Esophagus squamous epithelium (tissue), 4 donors: ENCODE data around the gene SPTAN1.

Source experiments
- POLR2A ChIP-seq, 4 donors: fragments of 450-650 bp; IDR thresholded peaks; one replicate each; pipeline ENCODE4 v1.6.1; 2017; ENCODE audit warnings: antibody characterized with exemption in 4 of 4, mild to moderate bottlenecking in 4 of 4, moderate library complexity in 3 of 4
- TF ChIP-seq, protein P1 (sequence below), 6 experiments: fragments of 450-650 bp in 4 of 6; fragments of 200-600 bp in 2 of 6; sonication (generic) in 2 of 6; IDR thresholded peaks; one replicate each; pipeline ENCODE4 v1.5.1; 2016 to 2019; ENCODE audit warnings: antibody characterized with exemption in 6 of 6, mild to moderate bottlenecking in 4 of 6, moderate library complexity in 4 of 6

DNA sequence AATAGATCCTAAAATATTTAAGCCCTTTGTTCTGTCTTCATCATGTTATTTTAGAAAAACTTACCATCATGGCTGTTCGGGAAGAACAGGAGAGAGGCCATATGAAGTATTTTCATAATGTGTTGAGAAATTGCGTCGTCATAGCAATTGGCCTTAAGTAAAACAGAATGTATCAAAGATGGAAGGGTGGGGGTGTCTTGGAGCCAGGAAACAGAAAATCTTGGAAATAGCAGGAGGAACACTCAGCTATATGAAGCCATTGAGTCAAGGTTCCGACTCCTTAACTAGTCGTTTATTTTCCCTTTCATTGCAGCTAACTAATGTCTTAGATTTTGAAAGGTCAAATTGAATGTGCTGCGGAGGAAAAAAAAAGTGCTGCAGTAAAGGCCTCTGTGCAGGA lies 1.3 kb downstream of the SPTAN1 start:
- TF ChIP-seq POLR2A (IDR thresholded peaks at IDR 0.05), result no peak
- TF ChIP-seq, protein P1, sequence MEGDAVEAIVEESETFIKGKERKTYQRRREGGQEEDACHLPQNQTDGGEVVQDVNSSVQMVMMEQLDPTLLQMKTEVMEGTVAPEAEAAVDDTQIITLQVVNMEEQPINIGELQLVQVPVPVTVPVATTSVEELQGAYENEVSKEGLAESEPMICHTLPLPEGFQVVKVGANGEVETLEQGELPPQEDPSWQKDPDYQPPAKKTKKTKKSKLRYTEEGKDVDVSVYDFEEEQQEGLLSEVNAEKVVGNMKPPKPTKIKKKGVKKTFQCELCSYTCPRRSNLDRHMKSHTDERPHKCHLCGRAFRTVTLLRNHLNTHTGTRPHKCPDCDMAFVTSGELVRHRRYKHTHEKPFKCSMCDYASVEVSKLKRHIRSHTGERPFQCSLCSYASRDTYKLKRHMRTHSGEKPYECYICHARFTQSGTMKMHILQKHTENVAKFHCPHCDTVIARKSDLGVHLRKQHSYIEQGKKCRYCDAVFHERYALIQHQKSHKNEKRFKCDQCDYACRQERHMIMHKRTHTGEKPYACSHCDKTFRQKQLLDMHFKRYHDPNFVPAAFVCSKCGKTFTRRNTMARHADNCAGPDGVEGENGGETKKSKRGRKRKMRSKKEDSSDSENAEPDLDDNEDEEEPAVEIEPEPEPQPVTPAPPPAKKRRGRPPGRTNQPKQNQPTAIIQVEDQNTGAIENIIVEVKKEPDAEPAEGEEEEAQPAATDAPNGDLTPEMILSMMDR (IDR thresholded peaks at IDR 0.05), result no peak
